Psoas muscle (tissue), 8 donors: ENCODE results near the gene BRCA2. TPM values are rescaled to one million over a fixed set of nuclear protein-coding genes. Genes with fewer than 3 reads are reported as not detected.
A peak's percentile ranks its signal among the peaks of the same experiment; 100 is the strongest.

ENCODE experiments used
- ATAC-seq, 4 donors: fragments of 200-7000 bp; cut with Tn5 transposase; one replicate each; pipeline ENCODE4 v1.9.1; 2020; ENCODE audit warnings: moderate library complexity in 3 of 4, mild to moderate bottlenecking in 2 of 4
- DNase-seq, 2 donors: peaks; one replicate each; pipeline ENCODE4 v3.0.0-alpha.2; 2020
- H3K27ac ChIP-seq: fragments of 200-600 bp; one replicate; pipeline ENCODE4 v1.8.0; 2022
- H3K27me3 ChIP-seq, 3 donors: fragments of 200-600 bp in 1 of 3; one replicate each; pipeline versions ENCODE4 v1.6.1 to v1.8.0; 2013 to 2022; ENCODE audit warnings: low read length in 2 of 3, mild to moderate bottlenecking in 2 of 3, moderate library complexity in 1 of 3; ENCODE audit not compliant: insufficient read depth in 3 of 3
- H3K36me3 ChIP-seq, 2 donors: fragments of 200-600 bp in 1 of 2; one replicate each; pipeline versions ENCODE4 v1.6.1 to v1.8.0; 2013 to 2022; ENCODE audit warnings: low read depth in 1 of 2, mild to moderate bottlenecking in 1 of 2, moderate library complexity in 1 of 2; ENCODE audit not compliant: insufficient read depth in 1 of 2
- H3K4me1 ChIP-seq: fragments of 200-600 bp; one replicate; pipeline ENCODE4 v1.8.0; 2022
- H3K4me3 ChIP-seq: fragments of 200-600 bp; one replicate; pipeline ENCODE4 v1.8.0; 2022; ENCODE audit warnings: mild to moderate bottlenecking
- H3K9me3 ChIP-seq: fragments of 200-600 bp; one replicate; pipeline ENCODE4 v1.8.0; 2022
- WGBS, 3 donors: extraction: QIAGEN DNeasy Blood & Tissue Kit; methylation state at CpG; one replicate each; pipeline versions ENCODE4 v1.1.6 to v1.1.7; 2013; 5-methylcytosine and 5-hydroxymethylcytosine counted together
- intact Hi-C, 2 donors: fragments of 100-400 bp; cut with DNase I; formaldehyde crosslinking; loops; one replicate each; pipeline versions ENCODE4 v1.11.0 to v1.14.2; 2022
- polyA plus RNA-seq, 3 donors: library from polyadenylated mRNA; stranded (reverse); fragments of 200-250 nt; gene quantifications; one replicate each; pipeline ENCODE4 v1.2.3, GENCODE V29; 2013
- total RNA-seq, 4 donors: library from RNA; stranded (reverse); fragmentation: NEBNext Ultra II Directional in 2 of 4; extraction: Animal tissue kit (Norgen Biotek cat#: 25700) in 2 of 4; gene quantifications; one replicate each; pipeline versions ENCODE4 v1.2.1 to v1.2.4, GENCODE V29; 2021 to 2023
- TF ChIP-seq, protein P1 (sequence below): fragments of 200-600 bp; IDR thresholded peaks from one replicate; pipeline ENCODE4 v1.8.0; 2022; ENCODE audit warnings: antibody characterized with exemption
- donor health status: healthy with polysubstance abuse.
- donor health status: DM: no; HTN: no; CAD: no; lungs with moderate emphysema.
- donor health status: Bipolar disorder and iron deficiency.
- donor health status: healthy.
- donor health status: DM: yes; HTN: yes; CAD: no.
- donor health status: DM: no; HTN: no; CAD: no.
- donor health status: DM: no; HTN: no; CAD: no.
- donor health status: DM: yes; HTN: yes; CAD: no.

Gene BRCA2
- total and polyA plus RNA-seq, 7 donors: 0.01 to 0.34 (median 0.11) TPM

DNA sequence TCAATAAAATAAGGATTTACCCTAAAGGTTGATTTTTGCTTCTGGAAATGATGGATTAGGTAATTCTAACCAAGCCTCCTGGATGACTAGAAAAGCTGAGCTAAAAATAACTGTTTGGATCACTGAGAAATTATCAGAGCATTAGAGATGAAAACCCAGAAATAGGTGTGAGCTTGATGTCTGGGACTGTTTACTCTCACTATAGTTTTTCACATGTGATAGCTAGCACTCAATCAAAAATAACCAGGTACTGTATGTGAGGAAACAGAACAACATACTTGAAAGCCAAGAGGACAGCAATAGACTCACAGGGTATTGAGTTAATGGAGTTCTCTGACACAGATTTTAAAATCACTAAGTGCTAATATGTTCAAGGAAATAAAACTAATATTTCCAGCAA is 9.7 kb upstream of the BRCA2 start:
- Histone ChIP-seq H3K36me3 (no peaks in the 10 kb centered on the region), H3K27ac (no peak overlapping the region), H3K9me3 (no peaks in the 10 kb centered on the region), H3K4me3 (no peak overlapping the region), H3K4me1 (peaks cover 3% of the 10 kb centered on the region), H3K27me3 (peaks cover 0 to 7% (median 0%) of the 10 kb centered on the region in 3 donors)
- TF ChIP-seq, protein P1, sequence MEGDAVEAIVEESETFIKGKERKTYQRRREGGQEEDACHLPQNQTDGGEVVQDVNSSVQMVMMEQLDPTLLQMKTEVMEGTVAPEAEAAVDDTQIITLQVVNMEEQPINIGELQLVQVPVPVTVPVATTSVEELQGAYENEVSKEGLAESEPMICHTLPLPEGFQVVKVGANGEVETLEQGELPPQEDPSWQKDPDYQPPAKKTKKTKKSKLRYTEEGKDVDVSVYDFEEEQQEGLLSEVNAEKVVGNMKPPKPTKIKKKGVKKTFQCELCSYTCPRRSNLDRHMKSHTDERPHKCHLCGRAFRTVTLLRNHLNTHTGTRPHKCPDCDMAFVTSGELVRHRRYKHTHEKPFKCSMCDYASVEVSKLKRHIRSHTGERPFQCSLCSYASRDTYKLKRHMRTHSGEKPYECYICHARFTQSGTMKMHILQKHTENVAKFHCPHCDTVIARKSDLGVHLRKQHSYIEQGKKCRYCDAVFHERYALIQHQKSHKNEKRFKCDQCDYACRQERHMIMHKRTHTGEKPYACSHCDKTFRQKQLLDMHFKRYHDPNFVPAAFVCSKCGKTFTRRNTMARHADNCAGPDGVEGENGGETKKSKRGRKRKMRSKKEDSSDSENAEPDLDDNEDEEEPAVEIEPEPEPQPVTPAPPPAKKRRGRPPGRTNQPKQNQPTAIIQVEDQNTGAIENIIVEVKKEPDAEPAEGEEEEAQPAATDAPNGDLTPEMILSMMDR: no peak
- DNase-seq (no peak), ATAC-seq (no peak)
- intact Hi-C loops: no loop called here

DNA sequence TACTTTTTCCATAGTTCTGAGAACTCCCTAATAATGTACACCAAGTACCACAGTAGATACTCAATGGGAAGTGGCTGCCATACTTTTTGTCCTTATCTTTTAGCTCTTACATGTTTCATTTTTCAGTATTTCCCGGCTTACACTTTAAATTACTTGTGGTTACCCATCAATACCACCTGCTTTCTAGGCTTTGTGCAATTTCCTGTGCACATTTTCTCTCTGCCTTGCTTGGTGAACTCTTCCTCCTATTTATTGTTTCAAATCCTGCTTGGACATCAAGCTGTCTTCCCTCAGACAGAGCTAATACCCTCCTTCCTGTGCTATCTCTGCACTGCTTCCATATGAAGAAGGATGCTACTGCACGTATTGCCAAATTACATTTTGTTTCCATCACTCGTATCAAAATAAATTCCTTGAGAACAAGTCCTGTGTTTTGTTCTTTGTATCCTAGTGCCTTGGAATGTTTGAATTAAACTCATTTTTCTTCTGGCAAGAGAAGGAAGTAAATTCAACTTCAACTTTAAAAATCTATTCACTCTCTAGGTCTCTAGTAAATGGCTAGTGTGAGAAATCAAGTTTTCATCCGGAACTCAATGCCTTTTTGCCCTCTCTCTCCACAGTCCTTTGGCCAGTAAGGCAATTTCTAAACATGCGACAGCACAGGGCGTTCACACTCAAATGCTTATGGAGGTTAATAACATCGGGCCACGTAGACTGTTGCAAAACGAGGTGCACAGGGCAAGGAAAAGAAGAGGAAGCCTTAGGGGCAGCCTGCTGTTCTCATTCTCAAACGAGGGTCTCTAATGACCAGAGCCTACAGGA is 5.8 kb upstream of the BRCA2 start:
- WGBS, 3 donors: 49 to 53% (median 50%) methylated on average over 10 of the region's 10 CpGs
- no peaks in the 10 kb centered on the region for H3K9me3 ChIP-seq
- DNase-seq (no peak), ATAC-seq (peak in 2 of 4 donors; percentile 44 to 51)
- no peak overlapping the region for H3K27ac ChIP-seq
- no peaks in the 10 kb centered on the region for H3K36me3 ChIP-seq
- peak overlapping the region; percentile 44 for H3K4me3 ChIP-seq
- H3K4me1 ChIP-seq: peaks cover 3% of the 10 kb centered on the region
- intact Hi-C loops: loop anchor here (2.0 to 10.0 kb wide), 5 partner anchors 63 to 402 kb away; no protein-coding TSS in a partner anchor
- H3K27me3 ChIP-seq: no peaks in the 10 kb centered on the region
- TF ChIP-seq, protein P1: no peak

DNA sequence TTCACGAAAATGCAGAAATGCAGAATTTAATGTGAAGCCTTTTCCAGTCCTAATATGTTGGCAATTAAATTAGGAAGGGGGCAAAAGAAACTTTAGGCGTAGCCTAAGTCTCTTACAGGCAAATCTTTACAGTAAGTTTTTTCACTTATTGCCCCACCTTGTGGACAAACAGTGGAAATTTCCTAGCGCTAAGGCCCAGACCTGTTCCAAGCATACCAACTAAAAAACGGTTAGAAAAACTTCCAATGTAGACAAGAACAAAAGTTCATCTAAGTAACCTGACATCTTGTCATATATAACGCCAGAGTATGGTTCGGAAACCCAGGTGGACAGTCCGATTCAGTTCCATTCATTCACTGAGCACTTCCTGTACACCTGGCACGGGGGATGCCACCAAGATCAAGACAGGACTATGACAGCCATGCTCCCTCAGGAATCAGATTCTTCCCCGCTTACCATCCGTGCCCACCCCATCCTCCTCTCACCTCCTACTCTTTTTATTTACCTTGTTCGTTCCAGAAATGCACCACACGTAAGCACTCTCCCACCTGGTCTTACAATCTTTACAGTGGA is 5.1 kb upstream of the BRCA2 start:
- 41 to 44% (median 43%) methylated on average over 12 of the region's 12 CpGs for WGBS, 3 donors
- intact Hi-C loops: loop anchor here (2.0 to 10.0 kb wide), 5 partner anchors 63 to 403 kb away; no protein-coding TSS in a partner anchor
- TF ChIP-seq, protein P1: peak; percentile 74
- Histone ChIP-seq H3K4me1 (peaks cover 3% of the 10 kb centered on the region), H3K36me3 (no peaks in the 10 kb centered on the region), H3K9me3 (no peaks in the 10 kb centered on the region), H3K4me3 (peak overlapping the region; percentile 44), H3K27ac (no peak overlapping the region), H3K27me3 (no peaks in the 10 kb centered on the region)
- no peak for DNase-seq
- peak; percentile 60 to 78 (median 71) for ATAC-seq

DNA sequence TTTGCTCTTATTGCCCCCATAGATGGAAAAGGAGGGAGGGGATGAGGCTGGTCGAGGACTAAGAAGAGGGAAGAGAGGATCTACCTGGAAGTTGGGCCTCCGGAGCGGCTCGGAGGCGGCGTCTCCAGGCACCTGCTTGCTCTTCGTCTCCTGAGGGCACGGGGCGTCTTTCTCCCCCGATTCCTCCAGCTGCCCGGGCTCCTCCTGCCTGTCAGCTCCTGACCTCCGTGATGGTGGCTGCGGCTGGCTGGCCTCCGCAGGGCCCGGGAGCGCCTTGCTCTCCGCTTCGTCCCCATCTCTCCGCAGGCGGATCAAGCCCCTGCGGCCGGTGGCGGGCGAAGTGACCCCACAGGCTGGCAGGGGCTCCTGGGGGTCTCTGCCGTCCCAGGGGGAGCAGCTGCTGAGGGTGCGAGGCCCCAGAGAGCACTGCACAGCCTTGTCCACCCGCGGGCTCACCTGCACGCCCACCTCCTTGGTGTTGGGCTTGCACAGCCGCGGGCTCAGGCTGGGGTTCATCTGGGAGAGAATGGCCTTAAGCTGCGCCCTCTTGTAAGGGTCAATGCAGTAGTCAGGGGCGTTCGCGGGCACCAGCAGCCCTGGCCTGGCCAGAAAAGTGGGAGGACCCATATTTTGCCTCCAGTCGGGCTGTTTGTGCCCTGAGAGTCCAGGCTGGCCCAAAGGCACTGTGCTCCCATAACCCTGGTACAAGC is 4.0 kb upstream of the BRCA2 start:
- H3K36me3 ChIP-seq: no peaks in the 10 kb centered on the region
- TF ChIP-seq, protein P1: no peak
- H3K4me3 ChIP-seq: no peak overlapping the region
- intact Hi-C loops: loop anchor here (2.0 to 10.0 kb wide), 5 partner anchors 65 to 404 kb away; no protein-coding TSS in a partner anchor
- ATAC-seq (no peak), DNase-seq (peak in 1 of 2 donors; percentile 49)
- no peaks in the 10 kb centered on the region for H3K4me1 ChIP-seq
- 88 to 91% (median 90%) methylated on average over 25 to 36 of the region's 36 CpGs for WGBS, 3 donors
- H3K27me3 ChIP-seq: no peaks in the 10 kb centered on the region
- no peak overlapping the region for H3K27ac ChIP-seq
- H3K9me3 ChIP-seq: no peaks in the 10 kb centered on the region
